Right ventricle myocardium superior (tissue), 1 donor: ENCODE measurements around the gene CCDC85C. TPM values are rescaled to one million over a fixed set of nuclear protein-coding genes. Genes with fewer than 3 reads are reported as not detected.

Experiments used
- ATAC-seq: fragments of 200-7000 bp; cut with Tn5 transposase; one replicate; pipeline ENCODE4 v1.9.1; 2020; ENCODE audit warnings: mild to moderate bottlenecking; ENCODE audit not compliant: poor library complexity
- DNase-seq: peaks from one replicate; pipeline ENCODE4 v3.0.0-alpha.2; 2020
- intact Hi-C: fragments of 100-400 bp; cut with DNase I; formaldehyde crosslinking; loops from one replicate; pipeline ENCODE4 v1.11.2; 2022
- total RNA-seq: library from RNA; stranded (reverse); fragmentation: NEBNext Ultra II Directional; extraction: Animal tissue kit (Norgen Biotek cat#: 25700); gene quantifications from one replicate; pipeline ENCODE4 v1.2.1, GENCODE V29; 2021
- donor health status: DM: no; HTN: yes; CAD: no; lungs with severe emphysema.

CCDC85C gene
- total RNA-seq, 1 donor from 2014 or later: 46.6 TPM

DNA sequence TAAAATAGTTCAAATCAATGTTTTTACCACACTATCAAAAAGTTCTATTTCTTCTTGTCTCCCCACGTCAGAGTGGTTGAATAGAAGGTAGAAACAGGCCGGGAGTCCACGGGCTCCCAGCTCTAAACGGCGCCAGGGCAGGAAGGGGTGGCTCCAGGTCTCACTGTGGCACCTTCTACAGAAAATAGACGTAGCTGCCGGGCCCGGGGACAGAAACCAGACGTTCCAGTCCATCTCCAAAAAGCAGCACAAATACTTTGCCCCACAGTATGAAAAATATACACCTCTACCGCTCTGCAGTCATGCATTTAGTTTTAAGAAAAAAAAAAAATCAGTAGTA lies 91.9 kb downstream of the CCDC85C start:
- ATAC-seq (no peak), DNase-seq (no peak)
- intact Hi-C loops: no loop called here

- ATAC-seq (peak; percentile 51), DNase-seq (peak; percentile 75)
- intact Hi-C loops: no loop called here
These were observed 92.4 kb downstream of the CCDC85C start for GRCh38 chr14:99511421-99512109.

- no peak for ATAC-seq
- intact Hi-C loops: no loop called here
- DNase-seq: no peak
These were observed 93.4 kb downstream of the CCDC85C start for GRCh38 chr14:99510556-99511139.

GRCh38 chr14:99509871-99510555 lies 94.0 kb downstream of the CCDC85C start:
- ATAC-seq: no peak
- intact Hi-C loops: no loop called here

DNA sequence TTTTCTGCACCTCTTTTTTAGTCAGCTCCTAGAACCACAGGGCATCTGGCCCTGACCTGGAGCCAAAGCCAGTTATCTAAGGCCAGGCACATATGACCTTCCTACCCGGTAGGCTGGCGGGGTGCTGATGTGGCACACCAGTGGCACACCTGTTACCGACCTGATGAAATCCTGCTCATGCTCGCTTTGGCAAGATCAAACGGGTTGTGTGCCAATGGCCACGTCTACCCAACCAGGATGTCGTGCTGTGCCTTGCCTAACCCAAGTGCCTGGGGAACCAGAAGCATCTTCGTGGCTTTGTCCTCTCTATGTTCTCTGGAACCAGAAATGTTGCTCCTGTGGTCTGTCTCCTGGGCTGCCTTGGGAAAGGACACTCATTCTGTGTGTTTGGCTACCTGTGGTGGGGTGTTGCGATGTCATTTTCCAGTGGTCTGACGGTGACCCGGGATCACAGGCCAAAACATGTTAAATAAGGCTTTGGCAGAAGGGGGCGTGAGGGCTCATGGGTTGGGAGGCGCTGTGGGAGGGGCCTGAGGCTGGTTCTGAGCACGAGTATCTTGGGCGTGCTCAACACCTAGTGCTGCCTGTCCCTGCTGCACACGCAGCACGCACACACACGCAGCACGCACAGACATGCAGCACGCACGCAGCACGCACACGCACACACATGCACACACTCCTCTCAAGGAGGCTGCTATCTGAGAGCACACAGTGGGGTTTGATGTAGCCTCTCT lies 94.9 kb downstream of the CCDC85C start:
- intact Hi-C loops: no loop called here
- DNase-seq: no peak
- peak; percentile 7 for ATAC-seq

More at GRCh38 chr14:99509871-99510555, 94.0 kb downstream of the CCDC85C start:
- no peak for DNase-seq

- DNase-seq: no peak
These were observed 96.0 kb downstream of the CCDC85C start for GRCh38 chr14:99507860-99508640.

DNA sequence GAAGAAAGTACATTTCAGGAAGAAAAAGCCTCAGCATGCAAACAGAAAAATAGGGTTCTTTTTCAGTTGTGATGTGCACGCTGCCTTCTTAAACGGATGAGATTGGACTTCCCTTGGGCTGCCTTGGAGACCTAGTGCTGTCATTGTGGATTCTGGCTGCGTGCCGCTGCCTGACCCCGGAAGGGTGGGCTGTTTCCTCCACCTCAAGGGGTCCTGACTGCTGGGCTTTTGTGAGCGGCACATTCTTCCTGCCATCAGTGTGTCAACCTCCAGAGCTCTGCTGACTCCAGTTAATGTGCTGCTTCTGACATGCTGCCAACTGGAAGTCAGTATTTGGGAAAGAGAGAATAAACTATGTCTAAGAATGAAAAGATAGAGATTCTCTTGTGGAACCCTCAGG lies 97.7 kb downstream of the CCDC85C start:
- DNase-seq (no peak), ATAC-seq (no peak)
- intact Hi-C loops: no loop called here

More at GRCh38 chr14:99507860-99508640, 96.0 kb downstream of the CCDC85C start:
- intact Hi-C loops: no loop called here
- ATAC-seq: no peak

DNA sequence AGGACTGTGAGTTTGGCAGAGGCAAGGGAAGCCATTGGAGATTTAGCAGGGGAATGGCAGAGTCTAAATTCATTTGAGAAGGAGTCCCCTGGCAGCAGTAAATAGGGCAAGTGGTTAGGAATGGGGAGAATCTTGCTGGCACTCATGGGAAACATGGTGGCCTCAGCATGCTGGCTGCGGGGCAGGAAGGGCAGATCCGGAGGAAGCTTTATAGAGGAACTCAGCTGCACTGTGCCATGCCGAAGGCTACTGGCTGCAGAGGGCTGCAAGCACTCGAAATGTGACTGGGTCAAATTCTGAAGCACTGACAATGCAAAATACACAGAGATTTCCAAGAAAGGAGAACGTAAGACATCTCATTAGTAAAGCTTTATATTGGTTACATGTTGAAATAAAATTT lies 98.9 kb downstream of the CCDC85C start:
- no peak for ATAC-seq
- intact Hi-C loops: no loop called here
- no peak for DNase-seq

- no peak for DNase-seq
- ATAC-seq: no peak
- intact Hi-C loops: no loop called here
These were observed 100.1 kb downstream of the CCDC85C start for GRCh38 chr14:99503848-99504453.

GRCh38 chr14:99502989-99503421 lies 101.0 kb downstream of the CCDC85C start:
- intact Hi-C loops: no loop called here
- DNase-seq (no peak), ATAC-seq (no peak)

DNA sequence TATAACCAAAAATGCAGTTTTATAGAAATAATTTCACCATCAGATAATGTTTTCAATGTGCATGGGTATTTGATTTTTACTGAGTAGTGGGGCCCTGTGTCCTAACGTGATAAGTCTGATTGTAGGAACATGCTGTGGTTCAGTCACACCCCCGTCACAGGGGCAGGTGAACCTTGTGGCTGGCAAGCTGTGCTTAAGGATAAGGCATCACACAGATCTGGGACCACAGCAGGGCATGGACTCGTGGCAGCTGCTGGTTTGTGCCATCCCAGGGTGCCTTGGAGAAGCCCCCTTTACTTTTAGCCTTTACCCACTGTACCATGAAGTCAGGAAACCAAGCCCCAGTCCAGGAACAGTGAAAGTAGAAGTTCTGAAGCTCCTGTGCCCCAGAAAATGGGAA lies 106.1 kb downstream of the CCDC85C start:
- DNase-seq (no peak), ATAC-seq (no peak)
- intact Hi-C loops: no loop called here

DNA sequence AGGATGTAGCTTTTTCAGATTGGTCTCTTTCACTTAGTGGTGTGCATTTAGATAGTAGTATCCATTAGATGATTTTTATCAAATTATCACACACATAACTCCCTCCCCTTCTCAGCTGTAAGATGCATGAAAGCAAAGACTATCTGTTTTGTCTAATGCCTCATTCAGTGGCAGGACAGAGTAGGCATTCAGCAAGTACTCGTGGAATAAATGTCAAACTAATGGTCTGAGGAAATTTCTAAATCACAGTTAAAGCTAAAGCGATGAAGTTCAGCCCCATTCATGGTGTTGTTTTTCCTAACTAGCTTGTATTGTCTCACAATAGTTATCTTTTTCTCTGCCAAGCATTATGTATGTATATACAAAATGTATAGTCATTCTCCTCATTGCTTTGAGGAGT lies 106.7 kb downstream of the CCDC85C start:
- ATAC-seq: no peak
- intact Hi-C loops: no loop called here

DNA sequence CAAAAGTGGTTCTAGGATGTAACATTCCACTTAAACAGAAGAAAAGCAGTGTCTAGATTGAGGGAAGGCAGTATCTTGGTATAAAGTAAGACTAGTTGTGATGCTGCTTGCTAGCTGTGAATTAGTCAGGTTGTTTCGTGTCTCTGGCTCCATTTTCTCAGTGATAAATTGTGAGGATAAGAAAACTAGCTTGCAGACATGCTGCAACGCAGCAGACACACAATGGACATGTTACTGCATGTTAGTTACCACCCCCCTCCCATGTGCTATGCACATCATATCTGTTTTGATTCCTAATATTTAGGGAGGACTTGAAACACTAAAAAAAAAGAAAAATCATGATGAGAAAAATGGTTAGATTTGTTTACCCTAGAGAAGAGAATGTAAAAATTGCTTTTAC lies 119.9 kb downstream of the CCDC85C start:
- intact Hi-C loops: no loop called here
- no peak for DNase-seq
- no peak for ATAC-seq

More for the DNA sequence above, 106.7 kb downstream of the CCDC85C start:
- no peak for DNase-seq

DNA sequence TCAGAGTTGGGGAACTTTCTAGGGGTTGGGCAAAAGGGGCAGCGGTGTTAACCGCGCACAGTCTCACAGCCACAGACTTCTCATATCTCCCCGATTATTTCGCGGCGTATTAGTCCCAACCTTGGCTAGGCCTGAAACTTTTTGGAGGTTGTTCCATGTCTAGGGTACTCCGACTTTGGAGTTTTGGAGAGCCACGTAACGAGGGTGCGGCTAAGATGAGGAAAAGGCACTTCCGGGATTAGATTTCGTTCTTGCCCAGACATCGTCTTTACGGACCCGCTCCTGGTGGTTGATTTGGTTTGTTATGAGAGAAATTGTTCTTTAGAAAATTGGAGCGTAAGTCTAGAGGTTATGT lies 122.3 kb downstream of the CCDC85C start:
- ATAC-seq (no peak), DNase-seq (no peak)
- intact Hi-C loops: no loop called here

GRCh38 chr14:99480917-99481744 lies 122.9 kb downstream of the CCDC85C start, which contains the start of gene CCNK:
Gene CCNK, plus strand, starts transcription at chr14:99481409. Its CDS starts 11,269 bp downstream, at chr14:99492678.
- ATAC-seq (peak; percentile 95), DNase-seq (peak; percentile 100)
- intact Hi-C loops: no loop called here

DNA sequence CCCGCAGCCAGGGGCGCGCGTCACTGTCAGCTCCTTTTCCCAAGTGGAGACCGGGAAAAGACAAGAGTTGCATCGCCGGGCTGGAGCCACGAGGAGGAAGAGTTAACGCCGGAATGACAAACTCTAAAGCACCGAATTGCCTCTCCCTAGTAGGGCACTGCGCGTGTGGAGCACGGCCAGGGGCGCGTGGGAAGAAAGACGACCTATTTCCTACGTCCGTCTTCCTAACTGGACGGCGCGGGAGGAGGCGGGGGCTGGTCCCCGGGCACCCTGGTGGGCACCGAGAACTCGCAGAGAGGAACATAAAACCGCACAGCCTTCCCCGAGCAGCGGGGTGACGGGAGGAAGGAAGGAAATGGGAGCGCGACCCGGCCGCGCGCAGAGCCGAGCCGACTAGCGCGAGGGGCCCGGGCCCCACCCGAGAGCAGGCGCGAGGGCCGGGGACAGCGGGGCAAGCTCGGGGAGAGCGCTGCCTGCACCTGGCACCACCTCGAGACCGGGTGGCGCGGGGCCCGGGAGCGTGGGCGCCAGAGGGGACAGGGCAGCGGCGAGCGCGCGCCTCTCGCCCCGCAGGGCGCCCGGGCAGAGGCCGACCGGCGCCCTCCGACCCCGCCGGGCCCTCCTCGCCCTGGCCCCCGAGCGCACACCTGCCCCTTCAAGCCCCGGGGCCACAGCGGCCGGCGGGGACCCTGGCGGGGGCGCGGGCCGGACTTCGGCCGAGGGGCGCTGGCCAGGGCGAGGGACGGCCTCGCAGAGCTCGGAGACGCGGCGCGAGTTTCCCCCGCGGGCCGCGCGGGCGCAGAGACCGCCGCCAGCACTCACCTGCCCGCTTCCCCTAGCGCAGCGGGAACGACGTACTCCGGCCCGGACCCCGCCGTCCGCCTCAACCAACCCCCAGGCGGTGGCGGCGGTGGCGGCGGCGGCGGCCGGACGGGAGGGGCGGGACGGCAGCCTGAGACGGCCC lies 123.8 kb downstream of the CCDC85C start, which contains the start of gene SETD3:
SETD3 (minus strand) TSS at position 954 of the 964 bp plus-strand sequence. CDS start 15,054 bp downstream, outside the sequence.
- intact Hi-C loops: no loop called here

More for the DNA sequence above, 123.8 kb downstream of the CCDC85C start, which contains the start of gene SETD3:
- ATAC-seq (no peak), DNase-seq (peak; percentile 80)
